ENCODE results near the gene FCN3.

Gene FCN3

GRCh38 chr1:27417713-27418112 lies 43.1 kb upstream of the FCN3 start:
- Histone ChIP-seq H3K9ac (ENCODE audit: low read length) (no peak overlapping the region), H3K27ac (ENCODE audit: low read depth, low read length) (peak overlapping the region; percentile 46)

DNA sequence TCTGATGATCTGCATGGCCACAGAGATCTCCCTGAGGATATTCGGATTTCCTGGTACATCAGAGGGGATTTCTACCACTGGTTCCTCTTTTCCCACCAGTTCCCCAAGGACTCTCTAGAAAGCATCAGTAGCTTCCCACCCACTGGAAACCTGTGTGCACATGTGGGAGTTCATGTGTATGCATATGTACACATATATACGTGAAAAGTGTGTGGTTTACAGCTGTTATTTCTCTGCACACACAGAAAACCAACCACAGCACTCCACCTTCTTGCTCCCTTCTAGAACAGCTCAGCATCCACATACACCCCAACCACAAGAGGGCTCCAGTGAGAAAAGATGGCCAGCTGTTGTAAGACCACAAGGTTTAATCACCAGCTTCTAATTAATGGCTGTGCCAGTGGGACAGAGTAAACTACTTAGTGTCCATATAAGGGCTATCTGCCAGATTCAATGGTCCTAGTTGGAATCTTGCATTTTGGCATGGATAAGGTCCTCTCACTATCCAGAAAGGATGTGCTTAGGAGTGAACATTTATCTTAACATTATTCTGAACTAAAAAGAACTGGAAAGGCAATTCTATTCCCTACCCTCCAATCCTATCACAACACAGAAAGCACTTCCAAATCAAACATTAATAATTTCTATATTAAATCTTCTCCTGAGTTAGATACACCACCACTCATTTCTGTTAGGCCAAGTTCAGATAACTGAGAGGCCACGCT lies 41.9 kb upstream of the FCN3 start:
- Histone ChIP-seq H3K27ac (ENCODE audit: low read depth, low read length) (no peak overlapping the region; the same call in 1 of the 2 replicates), H3F3A (ENCODE audit: insufficient read depth) (no peaks in the 10 kb centered on the region), H3K9me2 (replicated peaks; ENCODE audit: insufficient read depth, low read length) (no peaks in the 10 kb centered on the region), H3K9me3 (ENCODE audit: insufficient read depth, low read length) (no peaks in the 10 kb centered on the region), H3K27me3 (ENCODE audit: low read length) (no peaks in the 10 kb centered on the region), H2AFZ (ENCODE audit: low read depth, low read length, severe bottlenecking) (no peak overlapping the region), H3K79me2 (ENCODE audit: insufficient read depth, low read length) (0 out of 2 replicates have a peak, but pooled peaks cover 5% of the 10 kb centered on the region), H3K9ac (ENCODE audit: low read length) (no peak overlapping the region), H3K4me2 (ENCODE audit: low read depth, low read length, poor library complexity, severe bottlenecking) (no peak overlapping the region), H4K20me1 (ENCODE audit: low read depth, low read length) (no peaks in the 10 kb centered on the region), H3K36me3 (ENCODE audit: low read length) (peaks cover 26% of the 10 kb centered on the region), H3K4me3 (ENCODE audit: insufficient read depth, low read length, poor library complexity, severe bottlenecking) (no peak overlapping the region)
- TF ChIP-seq, protein P1, sequence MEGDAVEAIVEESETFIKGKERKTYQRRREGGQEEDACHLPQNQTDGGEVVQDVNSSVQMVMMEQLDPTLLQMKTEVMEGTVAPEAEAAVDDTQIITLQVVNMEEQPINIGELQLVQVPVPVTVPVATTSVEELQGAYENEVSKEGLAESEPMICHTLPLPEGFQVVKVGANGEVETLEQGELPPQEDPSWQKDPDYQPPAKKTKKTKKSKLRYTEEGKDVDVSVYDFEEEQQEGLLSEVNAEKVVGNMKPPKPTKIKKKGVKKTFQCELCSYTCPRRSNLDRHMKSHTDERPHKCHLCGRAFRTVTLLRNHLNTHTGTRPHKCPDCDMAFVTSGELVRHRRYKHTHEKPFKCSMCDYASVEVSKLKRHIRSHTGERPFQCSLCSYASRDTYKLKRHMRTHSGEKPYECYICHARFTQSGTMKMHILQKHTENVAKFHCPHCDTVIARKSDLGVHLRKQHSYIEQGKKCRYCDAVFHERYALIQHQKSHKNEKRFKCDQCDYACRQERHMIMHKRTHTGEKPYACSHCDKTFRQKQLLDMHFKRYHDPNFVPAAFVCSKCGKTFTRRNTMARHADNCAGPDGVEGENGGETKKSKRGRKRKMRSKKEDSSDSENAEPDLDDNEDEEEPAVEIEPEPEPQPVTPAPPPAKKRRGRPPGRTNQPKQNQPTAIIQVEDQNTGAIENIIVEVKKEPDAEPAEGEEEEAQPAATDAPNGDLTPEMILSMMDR (IDR thresholded peaks at IDR 0.05; ENCODE audit: insufficient read depth, low read length, poor library complexity, severe bottlenecking), result peak; percentile 76
- no peak for TF ChIP-seq EZH2phosphoT487 (conservative IDR thresholded peaks at IDR 0.05; ENCODE audit: low read length)

More at GRCh38 chr1:27417713-27418112, 43.1 kb upstream of the FCN3 start:
- no peak overlapping the region for H3K4me2 ChIP-seq (ENCODE audit: low read depth, low read length, poor library complexity, severe bottlenecking)
- H4K20me1 ChIP-seq (ENCODE audit: low read depth, low read length), result no peaks in the 10 kb centered on the region
- no peak for TF ChIP-seq EZH2phosphoT487 (conservative IDR thresholded peaks at IDR 0.05; ENCODE audit: low read length)
- TF ChIP-seq, protein P1 (IDR thresholded peaks at IDR 0.05; ENCODE audit: insufficient read depth, low read length, poor library complexity, severe bottlenecking), result no peak
- no peaks in the 10 kb centered on the region for H3K27me3 ChIP-seq (ENCODE audit: low read length)
- peaks cover 23% of the 10 kb centered on the region; the same call in 1 of the 2 replicates for H3K36me3 ChIP-seq (ENCODE audit: low read length)
- H3K9me3 ChIP-seq (ENCODE audit: insufficient read depth, low read length), result no peaks in the 10 kb centered on the region
- no peaks in the 10 kb centered on the region for H3K9me2 ChIP-seq (replicated peaks; ENCODE audit: insufficient read depth, low read length)
- H2AFZ ChIP-seq (ENCODE audit: low read depth, low read length, severe bottlenecking), result no peak overlapping the region
- H3K79me2 ChIP-seq (ENCODE audit: insufficient read depth, low read length), result peaks cover 8% of the 10 kb centered on the region; the same call in 1 of the 2 replicates
- H3K4me3 ChIP-seq (ENCODE audit: insufficient read depth, low read length, poor library complexity, severe bottlenecking), result no peak overlapping the region
- no peaks in the 10 kb centered on the region for H3F3A ChIP-seq (ENCODE audit: insufficient read depth)

DNA sequence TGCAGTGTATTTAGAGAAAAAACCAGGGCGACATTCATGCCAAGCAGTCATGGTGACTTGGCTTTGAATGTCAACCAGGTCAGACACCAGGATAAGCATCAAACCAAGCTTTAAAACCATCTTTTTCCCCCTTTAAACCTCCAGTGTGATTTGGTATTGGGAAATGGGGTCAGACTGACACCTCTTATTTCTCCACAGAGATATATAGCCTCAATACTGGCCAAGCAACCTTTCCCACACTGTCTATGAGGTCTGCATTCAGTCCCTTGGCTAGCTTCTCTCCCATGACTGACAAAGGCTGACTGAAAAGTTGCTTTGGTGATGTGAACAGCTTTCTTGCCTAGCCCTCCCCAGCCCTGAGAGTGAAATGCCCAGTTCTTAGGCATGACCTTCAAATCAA lies 39.5 kb upstream of the FCN3 start:
- Histone ChIP-seq H3K9me2 (replicated peaks; ENCODE audit: insufficient read depth, low read length) (no peaks in the 10 kb centered on the region), H3K9ac (ENCODE audit: low read length) (no peak overlapping the region), H3K9me3 (ENCODE audit: insufficient read depth, low read length) (no peaks in the 10 kb centered on the region), H3F3A (ENCODE audit: insufficient read depth) (no peaks in the 10 kb centered on the region), H3K27me3 (ENCODE audit: low read length) (no peaks in the 10 kb centered on the region), H3K79me2 (ENCODE audit: insufficient read depth, low read length) (no peaks in the 10 kb centered on the region), H3K36me3 (ENCODE audit: low read length) (peaks cover 26% of the 10 kb centered on the region), H3K27ac (ENCODE audit: low read depth, low read length) (no peak overlapping the region), H3K4me2 (ENCODE audit: low read depth, low read length, poor library complexity, severe bottlenecking) (no peak overlapping the region), H3K4me3 (ENCODE audit: insufficient read depth, low read length, poor library complexity, severe bottlenecking) (no peak overlapping the region), H4K20me1 (ENCODE audit: low read depth, low read length) (no peaks in the 10 kb centered on the region), H2AFZ (ENCODE audit: low read depth, low read length, severe bottlenecking) (no peak overlapping the region)
- TF ChIP-seq, protein P1 (IDR thresholded peaks at IDR 0.05; ENCODE audit: insufficient read depth, low read length, poor library complexity, severe bottlenecking), result no peak
- TF ChIP-seq EZH2phosphoT487 (conservative IDR thresholded peaks at IDR 0.05; ENCODE audit: low read length), result no peak

All from SU-DHL-6 (cell line).